Neural crest cell (in vitro differentiated cells): Measurements from ENCODE around the gene SCMH1. TPM values are rescaled to one million over a fixed set of nuclear protein-coding genes. Genes with fewer than 3 reads are reported as not detected.

Experiments
- DNase-seq: peaks from one replicate; pipeline ENCODE4 v3.0.0; 2021; ENCODE audit warnings: low read depth, mixed read lengths, low spot score
- H3K27ac Mint-ChIP-seq: one replicate; pipeline ENCODE4 v1.8.0; 2021; ENCODE audit warnings: mild to moderate bottlenecking, mixed read lengths; ENCODE audit not compliant: unreplicated experiment
- H3K27me3 Mint-ChIP-seq: 2 replicates; pipeline ENCODE4 v1.8.0; 2021; ENCODE audit warnings: low read depth, mild to moderate bottlenecking, mixed read lengths
- H3K36me3 Mint-ChIP-seq: 2 replicates; pipeline ENCODE4 v1.8.0; 2021; ENCODE audit warnings: low read depth, mild to moderate bottlenecking, mixed read lengths
- H3K4me1 Mint-ChIP-seq: 2 replicates; pipeline ENCODE4 v1.8.0; 2021; ENCODE audit warnings: mixed read lengths
- H3K4me3 Mint-ChIP-seq: one replicate; pipeline ENCODE4 v1.8.0; 2021; ENCODE audit warnings: mild to moderate bottlenecking, mixed read lengths
- H3K9me3 Mint-ChIP-seq: 2 replicates; pipeline ENCODE4 v1.8.0; 2021; ENCODE audit warnings: mixed read lengths
- CTCF ChIP-seq: fragments of 200-600 bp; sonication (generic); conservative IDR thresholded peaks from 2 replicates; pipeline ENCODE4 v1.5.0; 2021; ENCODE audit warnings: antibody characterized with exemption, mild to moderate bottlenecking
- total RNA-seq: library from RNA; stranded (reverse); gene quantifications from 2 replicates; pipeline ENCODE4 v1.2.1, GENCODE V29; 2021

Gene SCMH1
- total RNA-seq, 1 donor from 2014 or later, result 50.6 TPM

DNA sequence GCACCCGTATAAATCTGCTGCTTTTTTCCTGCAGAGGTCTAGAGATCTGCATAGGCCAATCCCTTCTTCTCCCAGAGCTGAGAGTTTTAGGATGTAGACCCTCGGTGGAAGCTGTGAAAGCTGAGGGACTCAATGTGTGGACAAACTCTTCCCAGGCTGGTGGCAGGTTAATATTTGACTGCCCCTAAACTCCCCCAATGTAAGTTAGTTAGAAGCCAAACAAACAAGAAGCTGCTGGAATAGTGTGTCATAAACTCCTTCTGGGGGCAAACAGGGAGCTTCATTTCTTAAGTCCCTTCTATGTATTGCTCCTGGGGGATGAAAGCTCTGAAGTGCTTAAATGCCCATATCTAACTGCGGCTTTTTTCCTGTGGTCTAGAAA is 72.3 kb downstream of the SCMH1 start:
- peaks cover 60% of the 10 kb centered on the region for H3K36me3 Mint-ChIP-seq
- no peak overlapping the region for H3K27ac Mint-ChIP-seq
- peaks cover 34% of the 10 kb centered on the region for H3K9me3 Mint-ChIP-seq
- no peak overlapping the region for H3K4me3 Mint-ChIP-seq
- H3K4me1 Mint-ChIP-seq, result no peaks in the 10 kb centered on the region
- no peak for DNase-seq
- no peaks in the 10 kb centered on the region for H3K27me3 Mint-ChIP-seq
- TF ChIP-seq CTCF, result no peak

GRCh38 chr1:41169066-41169798 is 72.9 kb downstream of the SCMH1 start:
- no peak for TF ChIP-seq CTCF
- Mint-ChIP-seq H3K36me3 (peaks cover 58% of the 10 kb centered on the region), H3K4me1 (no peaks in the 10 kb centered on the region), H3K27ac (no peak overlapping the region), H3K9me3 (peaks cover 34% of the 10 kb centered on the region), H3K27me3 (no peaks in the 10 kb centered on the region), H3K4me3 (no peak overlapping the region)
- DNase-seq, result no peak

- no peak overlapping the region for H3K4me3 Mint-ChIP-seq
- no peaks in the 10 kb centered on the region for H3K27me3 Mint-ChIP-seq
- DNase-seq, result no peak
- TF ChIP-seq CTCF, result no peak
- peaks cover 53% of the 10 kb centered on the region for H3K36me3 Mint-ChIP-seq
- peaks cover 34% of the 10 kb centered on the region for H3K9me3 Mint-ChIP-seq
- no peak overlapping the region for H3K27ac Mint-ChIP-seq
- no peaks in the 10 kb centered on the region for H3K4me1 Mint-ChIP-seq
Observed at GRCh38 chr1:41167667-41168066, 74.4 kb downstream of the SCMH1 start.

GRCh38 chr1:41164727-41165126 is 77.4 kb downstream of the SCMH1 start:
- Mint-ChIP-seq H3K9me3 (peaks cover 21% of the 10 kb centered on the region), H3K4me1 (no peaks in the 10 kb centered on the region), H3K27me3 (no peaks in the 10 kb centered on the region), H3K4me3 (no peak overlapping the region), H3K27ac (no peak overlapping the region), H3K36me3 (peaks cover 33% of the 10 kb centered on the region)
- no peak for DNase-seq
- TF ChIP-seq CTCF, result no peak

GRCh38 chr1:41162441-41162840 is 79.7 kb downstream of the SCMH1 start:
- no peak overlapping the region for H3K27ac Mint-ChIP-seq
- peaks cover 12% of the 10 kb centered on the region for H3K36me3 Mint-ChIP-seq
- peaks cover 10% of the 10 kb centered on the region for H3K9me3 Mint-ChIP-seq
- no peak for TF ChIP-seq CTCF
- H3K4me1 Mint-ChIP-seq, result no peaks in the 10 kb centered on the region
- DNase-seq, result no peak
- H3K27me3 Mint-ChIP-seq, result no peaks in the 10 kb centered on the region
- no peak overlapping the region for H3K4me3 Mint-ChIP-seq
